Colon (tissue), 2 donors: ENCODE results near the gene UCP2.

Source experiments
- FAIRE-seq: peaks from 2 replicates; lab custom pipeline; 2012; peaks lifted over from hg19 to GRCh38; lab: Jason Lieb, UNC
- donor health status: control.
- donor health status: control.

The UCP2 gene, protein sequence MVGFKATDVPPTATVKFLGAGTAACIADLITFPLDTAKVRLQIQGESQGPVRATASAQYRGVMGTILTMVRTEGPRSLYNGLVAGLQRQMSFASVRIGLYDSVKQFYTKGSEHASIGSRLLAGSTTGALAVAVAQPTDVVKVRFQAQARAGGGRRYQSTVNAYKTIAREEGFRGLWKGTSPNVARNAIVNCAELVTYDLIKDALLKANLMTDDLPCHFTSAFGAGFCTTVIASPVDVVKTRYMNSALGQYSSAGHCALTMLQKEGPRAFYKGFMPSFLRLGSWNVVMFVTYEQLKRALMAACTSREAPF

DNA sequence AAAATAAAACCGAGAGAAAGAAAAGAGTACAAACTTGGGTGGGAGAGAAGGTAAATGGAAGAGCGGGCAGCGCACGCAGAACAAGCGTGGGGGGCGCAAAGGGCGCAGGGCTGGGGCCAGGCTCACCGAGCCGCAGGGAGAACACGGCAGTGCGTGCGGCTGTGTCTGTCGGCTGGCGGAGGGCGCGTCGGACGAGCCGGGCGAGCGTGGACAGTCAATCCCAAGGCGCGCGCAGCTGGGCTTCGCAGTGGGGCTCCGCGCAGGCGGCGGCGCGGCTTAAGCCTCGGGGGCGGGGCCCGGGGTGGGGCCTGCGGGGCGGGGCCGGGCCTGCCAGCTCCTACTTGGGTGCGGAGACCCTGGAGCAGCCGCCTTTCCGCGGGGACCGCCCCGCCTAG is at the start of gene UCP2:
UCP2 (minus strand) TSS at position 249 of the 395 bp plus-strand sequence. CDS start 4,465 bp downstream, outside the sequence.
- FAIRE-seq = no peak

DNA sequence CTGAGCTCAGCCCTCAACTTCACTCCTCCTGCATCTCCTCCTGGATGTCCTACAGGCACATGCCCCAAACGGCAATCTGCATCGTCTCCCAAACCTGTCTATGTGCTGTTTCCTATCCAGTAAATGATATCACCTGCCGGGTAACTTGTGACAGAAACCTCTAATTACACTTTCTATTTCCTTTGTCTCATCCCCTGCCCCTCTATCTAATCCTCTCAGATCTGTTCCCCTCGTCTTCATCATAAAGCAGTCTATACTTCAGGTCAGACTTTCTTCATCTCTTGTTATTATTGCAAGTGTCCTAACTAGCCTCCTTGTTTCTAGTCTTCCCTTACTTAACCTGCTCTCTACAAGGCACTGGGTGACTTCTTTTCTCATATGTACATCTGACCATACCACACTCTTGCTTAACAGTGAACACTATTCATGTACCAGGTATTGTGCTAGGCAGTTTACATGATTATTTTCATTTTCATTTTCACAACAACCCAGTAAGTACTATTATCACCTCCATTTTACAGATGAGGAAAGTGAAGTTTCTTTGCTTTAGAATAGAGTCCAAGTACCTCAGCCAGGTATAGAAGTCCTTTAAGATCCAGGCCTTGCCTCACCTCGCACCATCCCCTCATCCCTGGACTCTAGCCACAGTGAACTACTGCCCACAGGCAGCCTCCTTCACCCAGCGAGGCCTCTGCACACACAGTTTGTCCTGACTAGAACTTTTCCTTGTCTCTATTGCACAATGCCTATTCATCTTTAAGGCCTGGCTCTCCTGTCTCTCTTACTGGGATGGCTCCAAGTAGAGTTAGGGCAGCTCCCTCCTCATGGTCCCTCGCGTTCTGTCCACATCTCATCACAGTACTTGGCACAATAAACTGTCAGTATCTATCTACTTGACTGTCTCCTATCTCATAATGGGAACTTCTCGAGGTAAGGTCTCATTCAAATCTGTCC is 48.4 kb upstream of the UCP2 start:
- no peak for FAIRE-seq

DNA sequence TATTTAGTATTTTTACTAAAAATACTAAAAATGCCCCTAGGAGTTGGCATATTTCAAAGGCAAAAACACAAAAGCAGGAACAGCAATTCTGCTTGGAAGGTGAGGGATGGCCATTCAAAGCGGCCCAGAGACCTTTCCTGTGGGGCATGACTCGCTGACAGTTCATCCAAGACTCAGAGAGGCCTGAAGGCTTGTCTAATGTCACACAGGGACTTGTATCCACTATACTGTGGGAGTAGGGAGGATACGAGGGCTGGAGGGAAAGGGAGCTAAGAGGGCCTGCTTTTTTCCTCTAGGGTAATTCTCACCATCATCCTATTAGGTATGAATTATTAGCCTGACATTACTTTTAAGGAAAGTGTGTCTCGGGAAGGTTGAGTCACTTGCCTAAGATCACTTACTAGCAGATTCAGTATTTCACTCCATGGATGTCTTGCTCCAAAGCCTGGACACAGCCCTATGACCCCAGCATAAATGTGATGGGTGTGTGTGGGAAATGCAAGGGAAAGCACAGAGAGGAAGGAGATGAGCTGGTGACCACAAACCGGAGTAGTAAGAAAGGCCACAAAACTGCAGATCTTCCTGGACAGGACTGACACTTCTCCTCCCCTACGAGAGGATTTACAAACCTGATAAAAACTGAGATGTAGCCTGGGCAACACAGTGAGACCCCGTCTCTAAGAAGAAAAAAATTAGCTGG is 43.0 kb upstream of the UCP2 start:
- FAIRE-seq = no peak

DNA sequence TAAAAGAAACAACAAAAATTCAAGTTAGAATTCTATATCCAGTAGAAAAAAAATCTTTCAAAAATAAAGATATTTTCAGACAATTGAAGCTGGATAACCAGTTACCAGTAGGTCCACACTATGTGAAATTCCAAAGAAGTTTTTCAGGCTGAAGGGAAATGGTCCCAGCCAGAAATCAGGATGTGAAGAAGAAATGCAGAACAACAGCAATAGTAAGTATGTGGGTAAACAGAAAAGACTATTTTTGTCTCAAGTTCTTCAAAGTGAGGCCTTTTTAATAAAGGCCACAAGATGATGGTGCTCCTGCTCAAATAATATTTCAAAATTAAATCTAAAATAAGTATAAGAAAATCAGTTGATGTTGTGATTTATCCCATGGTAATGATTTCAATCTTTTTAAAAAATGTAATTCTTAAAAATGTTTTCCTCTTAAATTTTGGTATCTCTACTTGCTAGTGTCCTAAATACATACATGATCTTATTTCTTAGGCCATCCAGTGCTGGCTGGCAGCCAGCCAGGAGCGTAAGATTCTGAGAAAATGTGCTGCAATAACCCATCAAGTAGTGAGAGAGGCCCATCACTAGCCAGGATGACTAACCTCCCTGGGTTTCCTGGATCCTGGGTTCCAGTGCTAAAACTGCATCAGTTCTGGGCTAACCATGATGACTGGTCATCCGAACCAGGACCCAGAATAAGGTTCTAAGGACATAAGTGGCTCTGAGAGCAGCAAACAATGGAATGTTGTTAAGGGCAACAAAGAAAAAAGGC is 41.8 kb upstream of the UCP2 start:
- no peak for FAIRE-seq

DNA sequence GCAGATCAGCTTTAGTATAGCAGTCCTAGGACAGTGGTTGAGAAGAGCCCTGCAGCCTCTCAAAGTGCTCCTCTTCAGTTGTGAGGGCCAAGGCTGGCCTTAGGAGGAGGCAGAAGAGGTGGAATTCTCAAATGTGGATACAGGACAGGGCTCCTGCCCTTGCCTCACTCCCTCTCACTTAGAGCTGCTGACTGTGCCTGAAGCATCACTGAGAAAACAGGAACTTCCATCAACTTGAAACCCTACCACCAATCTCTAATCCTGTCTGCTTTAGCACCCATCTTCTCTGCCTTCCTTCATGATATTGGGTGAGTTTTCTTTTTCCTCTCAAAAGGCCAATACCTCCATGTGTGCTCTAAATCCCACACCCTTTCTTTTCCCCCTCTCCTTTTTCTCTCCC is 40.6 kb upstream of the UCP2 start:
- no peak for FAIRE-seq

DNA sequence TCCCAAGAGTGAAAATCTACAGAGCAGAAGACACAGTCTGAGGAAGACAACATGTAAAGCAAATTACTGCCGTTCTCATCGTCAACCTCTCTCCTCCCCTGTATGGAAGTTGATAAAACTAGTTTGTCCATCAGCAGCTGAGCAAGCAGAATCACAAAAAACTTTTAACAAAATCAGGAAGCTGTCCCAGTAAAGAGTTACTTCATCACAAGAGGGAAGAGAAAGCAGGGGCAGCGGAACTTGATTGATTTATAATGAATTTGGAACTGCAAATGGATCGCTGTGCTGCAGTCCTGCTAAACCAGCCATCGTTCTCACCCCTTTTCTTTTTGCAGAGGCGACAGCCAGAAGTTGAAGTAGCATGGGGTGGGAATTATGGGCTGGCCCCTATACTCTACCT is 39.9 kb upstream of the UCP2 start:
- no peak for FAIRE-seq

DNA sequence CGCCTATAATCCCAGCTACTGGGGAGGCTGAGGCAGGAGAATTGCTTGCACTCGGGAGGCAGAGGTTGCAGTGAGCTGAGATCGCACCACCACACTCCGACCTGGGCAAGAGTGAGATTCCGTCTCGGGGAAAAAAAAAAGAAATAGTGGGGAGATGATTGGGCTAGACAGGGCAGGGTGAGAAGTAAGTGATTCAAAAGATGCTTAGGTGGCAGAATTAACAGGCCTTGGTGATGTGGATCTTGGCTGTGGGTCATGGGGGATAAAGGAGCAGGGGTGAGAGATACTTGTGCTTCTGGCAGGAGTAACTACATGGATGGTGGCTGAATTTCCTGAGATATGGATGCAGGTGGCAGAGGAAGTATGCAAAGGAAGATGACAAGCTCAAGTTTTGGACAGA is 39.4 kb upstream of the UCP2 start:
- no peak for FAIRE-seq

DNA sequence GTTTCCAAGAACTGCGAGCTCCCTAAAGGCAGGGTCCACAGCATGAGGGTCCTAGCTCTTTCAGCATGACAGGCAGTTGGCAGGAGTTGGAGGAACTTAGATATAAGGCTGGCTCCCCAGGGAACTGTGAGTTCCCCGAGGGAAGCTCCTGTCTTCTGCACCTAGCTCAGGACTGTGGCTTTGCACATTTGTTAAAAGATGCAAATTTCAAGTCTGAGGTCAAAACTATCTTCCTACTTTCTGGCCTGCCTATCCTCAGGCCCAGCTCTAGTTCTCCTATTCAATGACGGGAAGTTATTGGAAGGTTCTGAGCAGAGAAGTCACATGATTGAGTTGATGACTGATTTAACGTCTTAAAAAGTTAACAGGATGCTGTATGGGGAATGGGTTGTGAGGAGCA is 37.9 kb upstream of the UCP2 start:
- no peak for FAIRE-seq

DNA sequence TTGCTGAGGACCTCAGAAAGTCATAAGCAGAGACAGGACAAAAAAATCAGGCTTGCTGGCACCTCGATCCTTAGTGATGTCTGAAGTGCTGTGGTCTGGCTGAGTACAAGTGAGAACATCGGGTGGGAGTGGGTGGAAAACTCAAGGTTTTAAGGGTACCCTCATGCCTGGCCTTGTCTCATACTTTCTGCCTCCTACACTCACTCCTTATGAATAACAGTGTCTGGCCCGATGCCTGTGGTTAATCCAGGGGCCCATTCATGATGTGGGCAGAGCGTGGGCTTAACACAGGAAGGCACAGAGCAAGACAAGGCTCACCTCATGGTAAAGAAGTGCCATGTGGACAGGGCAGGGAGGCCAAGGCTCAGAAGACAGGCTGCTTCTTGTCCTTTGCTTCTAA is 37.2 kb upstream of the UCP2 start:
- FAIRE-seq = no peak

DNA sequence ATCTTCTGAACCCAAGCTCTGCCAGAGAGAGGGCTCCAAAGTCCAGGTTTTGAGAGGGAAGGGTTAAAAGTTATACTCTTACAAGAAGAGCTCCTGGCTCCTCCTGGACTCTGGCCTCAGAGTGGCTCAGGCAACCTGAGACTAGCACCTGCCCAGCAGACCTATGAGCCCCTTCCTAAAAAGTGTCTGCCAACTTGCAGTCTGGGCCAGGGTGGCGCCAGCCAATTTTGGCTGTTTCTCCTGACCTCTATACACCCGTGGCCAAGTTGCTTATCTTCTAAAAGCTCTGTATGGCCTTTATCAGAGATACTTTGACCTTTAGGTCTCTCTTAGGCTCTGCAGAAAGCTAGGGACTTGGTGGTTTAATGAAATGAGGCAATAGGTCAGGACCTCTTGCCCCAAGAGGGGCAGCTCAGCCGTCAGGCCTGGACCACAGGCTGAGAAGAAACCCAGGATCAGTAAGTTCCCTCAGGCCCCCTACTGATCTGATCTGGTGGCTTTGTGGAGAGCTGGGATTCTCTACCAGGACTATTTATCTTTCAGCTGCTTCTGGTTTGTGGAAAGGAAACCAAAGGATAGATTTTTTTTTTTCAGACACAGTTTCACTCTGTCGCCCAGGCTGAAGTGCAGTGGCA is 36.6 kb upstream of the UCP2 start:
- no peak for FAIRE-seq

DNA sequence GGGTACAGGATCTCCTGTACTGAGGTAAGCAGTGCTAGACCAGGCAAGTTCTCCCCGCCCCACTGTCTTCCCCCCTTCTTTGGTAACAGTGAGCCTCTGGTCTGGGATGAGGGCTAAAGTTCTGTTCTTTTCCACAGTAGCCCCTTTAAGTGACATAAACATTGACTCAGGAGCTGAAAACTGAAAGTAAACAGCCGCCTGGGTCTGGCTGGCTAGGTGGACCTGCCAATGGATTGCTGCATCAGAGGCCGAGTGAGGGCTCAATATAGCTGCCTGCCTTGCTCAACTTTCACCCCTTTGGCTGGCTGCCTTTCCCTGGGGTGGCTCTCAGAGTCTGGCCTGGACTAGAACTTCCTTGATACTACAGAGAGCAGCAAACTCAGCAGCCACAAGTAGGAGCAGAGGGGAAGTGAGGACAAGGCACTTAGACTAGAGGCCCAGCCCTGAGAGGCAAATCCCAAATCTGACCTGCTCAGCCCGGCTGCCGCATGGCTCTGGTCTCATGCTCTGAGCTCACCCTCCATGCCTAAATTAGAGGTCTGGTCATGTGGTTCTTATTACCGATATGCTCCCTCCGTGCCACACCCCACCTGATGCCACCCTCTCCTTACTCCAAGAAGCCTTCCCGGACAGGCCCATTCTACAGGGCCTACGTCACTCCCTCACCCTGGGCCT is 35.8 kb upstream of the UCP2 start:
- no peak for FAIRE-seq

DNA sequence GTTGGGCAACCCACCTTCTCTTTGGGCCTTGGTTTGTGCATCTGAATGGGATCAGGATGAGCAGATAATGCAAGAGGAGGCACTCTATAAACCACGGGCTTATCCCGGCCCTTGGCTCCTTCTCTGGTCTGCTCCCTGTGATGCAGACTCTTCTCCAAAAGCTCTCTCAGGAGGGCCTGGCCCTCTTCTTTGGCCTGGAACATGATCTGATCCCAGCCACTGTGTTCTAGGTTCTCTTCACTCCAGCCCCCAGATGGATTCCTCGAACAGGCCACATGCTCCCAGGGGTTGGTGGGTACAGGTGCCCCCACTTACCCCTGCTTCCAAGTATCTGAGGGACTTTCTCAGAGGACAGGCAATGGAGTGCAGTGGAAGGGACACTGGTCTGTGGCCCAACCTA is 35.0 kb upstream of the UCP2 start:
- no peak for FAIRE-seq

DNA sequence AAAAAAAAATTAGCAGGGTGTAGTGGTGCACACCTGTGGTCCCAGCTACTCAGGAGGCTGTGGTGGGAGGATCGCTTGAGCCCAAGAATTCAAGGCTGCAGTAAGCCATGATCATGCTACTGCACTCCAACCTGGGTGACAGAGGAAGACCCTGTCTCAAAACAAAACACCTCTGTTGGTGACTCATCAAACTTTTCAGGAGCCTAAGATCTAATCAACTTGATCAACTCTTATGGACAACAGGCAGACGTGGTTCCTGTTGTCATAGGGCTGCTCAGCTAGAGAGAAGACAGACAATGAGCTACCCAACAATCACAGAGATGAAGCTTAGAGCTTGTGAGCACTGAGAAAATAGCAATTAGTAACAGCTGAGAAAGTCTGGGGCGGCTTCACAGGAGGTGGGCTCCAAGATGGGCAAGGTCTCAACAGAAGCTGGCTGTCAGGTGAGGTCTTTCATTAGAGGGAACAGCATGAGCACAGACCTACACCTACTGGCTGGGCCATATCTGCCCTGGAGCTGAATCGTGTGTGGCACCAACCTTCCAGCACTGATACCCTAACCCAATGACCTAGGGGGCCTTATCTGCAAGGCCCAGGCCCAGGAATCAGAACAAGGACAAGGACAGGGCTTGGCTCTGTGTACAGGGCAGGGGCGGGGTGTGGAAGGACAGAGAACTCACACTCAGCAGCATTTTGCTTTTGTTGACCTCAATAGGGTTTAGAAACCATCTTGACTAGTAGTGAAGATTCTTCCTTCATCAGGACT is 33.5 kb upstream of the UCP2 start:
- no peak for FAIRE-seq

DNA sequence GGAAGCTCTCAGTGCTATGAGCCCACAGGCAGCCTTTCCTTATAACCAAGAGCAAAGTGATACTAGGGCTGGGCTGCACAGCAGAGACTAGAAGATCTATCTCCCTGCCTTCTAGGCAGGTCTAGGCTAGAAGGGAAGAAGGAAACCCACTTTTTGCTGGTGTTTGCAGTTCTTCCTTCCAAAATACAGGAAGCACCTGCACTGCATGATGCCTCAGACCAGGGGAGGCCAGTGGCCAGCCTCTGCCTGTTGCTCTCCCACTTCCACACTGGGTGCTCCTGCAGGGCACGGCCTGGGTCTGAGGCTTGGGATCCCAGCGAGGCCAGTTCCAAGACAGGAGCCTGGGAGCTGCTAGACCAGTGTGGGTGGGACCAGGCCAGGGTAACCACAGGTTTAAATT is 32.2 kb upstream of the UCP2 start:
- FAIRE-seq = no peak

DNA sequence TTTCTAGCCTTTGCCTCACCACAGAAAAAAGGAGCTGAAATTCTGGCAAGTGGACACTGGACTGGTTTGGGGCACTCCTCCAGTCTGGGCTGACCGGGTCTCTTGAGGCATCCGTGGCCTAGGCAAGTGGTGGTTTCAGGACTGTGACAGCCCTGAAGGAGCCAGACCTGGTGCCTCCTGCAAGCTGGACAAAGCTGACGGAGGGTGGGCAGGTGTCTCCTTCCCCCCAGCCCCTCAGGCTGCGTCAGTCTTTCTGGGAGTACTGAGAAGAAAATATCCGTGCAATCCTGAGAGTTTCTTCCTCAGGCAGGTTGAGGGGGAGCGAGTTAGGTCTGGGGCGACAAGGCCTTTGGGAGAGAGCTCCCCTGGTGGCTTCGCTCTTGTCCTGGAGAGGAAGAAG is 30.5 kb upstream of the UCP2 start:
- FAIRE-seq = no peak

DNA sequence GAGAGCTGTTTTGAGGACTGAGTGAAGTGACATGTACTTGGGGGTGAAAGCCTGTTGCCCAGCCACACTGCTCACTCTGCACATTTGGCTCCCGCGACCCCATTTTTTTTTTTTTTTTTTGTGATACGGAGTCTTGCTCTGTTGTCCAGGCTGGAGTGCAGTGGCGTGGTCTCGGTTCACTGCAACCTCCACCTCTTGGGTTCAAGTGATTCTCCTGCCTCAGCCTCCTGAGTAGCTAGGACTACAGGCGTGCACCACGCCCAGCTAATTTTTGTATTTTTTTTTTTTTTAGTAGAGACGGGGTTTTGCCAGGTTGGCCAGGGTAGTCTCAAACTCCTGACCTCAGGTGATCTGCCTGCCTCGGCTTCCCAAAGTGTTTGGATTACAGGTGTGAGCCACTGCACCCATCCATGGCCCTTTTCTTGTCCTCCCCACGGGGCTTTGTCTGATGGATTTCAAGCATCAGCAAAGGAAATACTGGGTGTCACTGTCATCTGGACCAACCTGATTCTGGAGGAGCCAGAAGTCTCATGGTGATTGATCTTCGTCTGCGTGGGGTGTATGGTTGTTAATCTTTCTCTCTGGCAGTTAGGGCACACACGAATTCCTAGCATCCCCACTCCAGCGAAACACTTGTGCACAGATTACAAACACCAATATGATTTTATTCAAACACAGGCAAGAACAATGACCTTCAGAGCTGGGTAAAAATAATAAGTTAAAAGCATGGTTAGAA is 29.6 kb upstream of the UCP2 start:
- FAIRE-seq = no peak

DNA sequence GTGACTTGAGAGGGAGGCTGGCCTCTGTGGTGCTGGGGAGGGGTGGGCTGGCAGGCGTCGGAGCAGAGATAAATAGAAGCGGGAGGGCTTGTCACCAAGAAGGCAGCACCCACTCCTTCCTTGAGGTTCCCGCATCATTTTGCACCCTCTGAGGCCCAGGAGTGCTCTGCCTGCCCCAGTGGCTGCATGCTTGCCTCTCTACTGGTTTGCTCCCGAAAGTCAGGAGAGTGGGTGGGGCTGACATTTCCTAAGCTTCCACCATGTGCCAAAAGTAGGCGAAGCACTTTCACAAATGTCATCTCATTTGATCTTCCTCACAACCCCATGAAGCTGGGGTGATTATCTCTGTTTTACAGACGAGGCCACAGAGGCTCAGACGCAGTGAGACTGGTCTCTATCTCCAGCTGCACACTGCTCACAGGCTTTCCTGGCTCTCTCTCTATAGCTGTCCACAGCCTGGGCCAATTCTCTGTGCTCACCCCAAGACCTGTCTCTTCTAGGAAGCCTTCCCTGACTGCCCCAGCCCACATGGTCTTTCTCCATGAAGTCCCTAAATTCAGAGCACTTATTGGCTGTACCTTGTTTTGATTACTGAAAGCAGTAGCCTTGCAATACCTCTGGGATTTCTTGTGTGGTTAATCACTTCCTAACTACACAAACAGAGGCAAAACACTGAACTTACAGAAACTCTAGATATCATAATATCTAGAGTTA is 28.9 kb upstream of the UCP2 start:
- FAIRE-seq = no peak
